Activated CD4-positive, alpha-beta memory T cell treated with anti-CD3 and anti-CD28 coated beads for 36 hours (primary cell): Measurements from ENCODE around the gene SLC25A30. TPM values are rescaled to one million over a fixed set of nuclear protein-coding genes. Genes with fewer than 3 reads are reported as not detected.

ENCODE experiments used
- CTCF ChIA-PET: fragments of 350-600 bp; sonication (Branson Sonifier 250); formaldehyde crosslinking; loops from one replicate; lab custom pipeline; 2021; ENCODE audit warnings: antibody characterized with exemption, inconsistent platforms; lab: Charles Lee
- POLR2A ChIA-PET: fragments of 350-600 bp; sonication (Branson Sonifier 250); formaldehyde crosslinking; loops from one replicate; lab custom pipeline; 2021; ENCODE audit warnings: antibody characterized with exemption; lab: Charles Lee
- DNase-seq: peaks from one replicate; pipeline ENCODE4 v3.0.0-alpha.2; 2020
- H3K27ac Mint-ChIP-seq: one replicate; pipeline ENCODE4 v1.8.0; 2021; ENCODE audit warnings: mixed read lengths
- H3K27me3 Mint-ChIP-seq: one replicate; pipeline ENCODE4 v1.8.0; 2021; ENCODE audit warnings: mixed read lengths
- H3K36me3 Mint-ChIP-seq: one replicate; pipeline ENCODE4 v1.8.0; 2021; ENCODE audit warnings: mixed read lengths
- H3K4me1 Mint-ChIP-seq: one replicate; pipeline ENCODE4 v1.8.0; 2021; ENCODE audit warnings: low read depth, mixed read lengths
- H3K4me3 Mint-ChIP-seq: one replicate; pipeline ENCODE4 v1.8.0; 2021; ENCODE audit warnings: mild to moderate bottlenecking, mixed read lengths
- H3K9me3 Mint-ChIP-seq: one replicate; pipeline ENCODE4 v1.8.0; 2021; ENCODE audit warnings: mixed read lengths
- intact Hi-C: fragments of 100-400 bp; cut with micrococcal nuclease; formaldehyde crosslinking; loops from one replicate; pipeline ENCODE4 v1.15.1; 2023
- total RNA-seq, 2 experiments: library from RNA; stranded (reverse); gene quantifications; one replicate each; pipeline ENCODE4 v1.2.3, GENCODE V29; 2021

The SLC25A30 gene
- total RNA-seq, 2 experiments from 2014 or later, result 14.6 to 15.3 TPM

DNA sequence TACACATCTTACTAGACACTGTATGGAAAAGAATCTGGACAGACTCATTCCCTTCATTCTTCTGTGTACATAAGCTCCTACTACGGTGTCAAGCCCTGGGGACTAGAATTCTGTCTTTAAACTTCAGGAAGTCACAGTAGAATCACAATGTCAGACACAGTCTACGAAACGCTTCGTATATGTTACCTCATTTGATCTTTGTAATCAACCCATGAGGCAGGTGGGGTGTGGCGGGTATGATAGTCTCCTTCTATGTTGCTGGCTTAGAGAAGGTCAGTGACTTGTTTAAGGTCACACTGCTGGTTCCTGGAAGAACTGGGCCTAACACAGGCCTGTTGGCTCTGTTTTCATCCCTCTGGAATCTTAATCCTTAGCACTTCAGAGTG, 45.0 kb downstream of the SLC25A30 start:
- ChIA-PET CTCF (interaction anchor here (0.6 to 5.1 kb wide), 2 partner anchors 20 to 127 kb away, joined by 3 to 71 read pairs; no protein-coding TSS in a partner anchor), POLR2A (no interaction called here)
- Mint-ChIP-seq H3K27me3 (no peaks in the 10 kb centered on the region), H3K36me3 (peaks cover 2% of the 10 kb centered on the region), H3K4me1 (peaks cover 19% of the 10 kb centered on the region), H3K4me3 (no peak overlapping the region), H3K9me3 (no peaks in the 10 kb centered on the region), H3K27ac (no peak overlapping the region)
- no peak for DNase-seq
- intact Hi-C loops, result no loop called here

GRCh38 chr13:45372189-45373161, 45.7 kb downstream of the SLC25A30 start:
- H3K4me3 Mint-ChIP-seq, result no peak overlapping the region
- ChIA-PET CTCF (interaction anchor here (0.6 to 5.1 kb wide), 11 partner anchors 21 to 135 kb away, joined by 3 to 71 read pairs (median 3); no protein-coding TSS in a partner anchor), POLR2A (no interaction called here)
- peaks cover 26% of the 10 kb centered on the region for H3K4me1 Mint-ChIP-seq
- DNase-seq, result no peak
- intact Hi-C loops, result no loop called here
- H3K9me3 Mint-ChIP-seq, result no peaks in the 10 kb centered on the region
- peaks cover 2% of the 10 kb centered on the region for H3K36me3 Mint-ChIP-seq
- H3K27me3 Mint-ChIP-seq, result no peaks in the 10 kb centered on the region
- H3K27ac Mint-ChIP-seq, result no peak overlapping the region

GRCh38 chr13:45370922-45371406, 47.2 kb downstream of the SLC25A30 start:
- Mint-ChIP-seq H3K4me1 (peaks cover 35% of the 10 kb centered on the region), H3K9me3 (no peaks in the 10 kb centered on the region), H3K27me3 (no peaks in the 10 kb centered on the region), H3K4me3 (no peak overlapping the region), H3K27ac (no peak overlapping the region), H3K36me3 (peaks cover 3% of the 10 kb centered on the region)
- peak; percentile 62 for DNase-seq
- intact Hi-C loops, result loop anchor here (1.0 kb wide), 1 partner anchor 119 kb away; no protein-coding TSS in a partner anchor
- ChIA-PET CTCF (interaction anchor here (0.6 to 5.1 kb wide), 33 partner anchors 14 to 323 kb away, joined by 3 to 71 read pairs (median 3); partner anchors contain the start of genes COG3, SLC25A30 and TPT1), POLR2A (interaction anchor here (1.0 kb wide), 1 partner anchor 23 kb away, joined by 3 read pairs; no protein-coding TSS in a partner anchor)

DNA sequence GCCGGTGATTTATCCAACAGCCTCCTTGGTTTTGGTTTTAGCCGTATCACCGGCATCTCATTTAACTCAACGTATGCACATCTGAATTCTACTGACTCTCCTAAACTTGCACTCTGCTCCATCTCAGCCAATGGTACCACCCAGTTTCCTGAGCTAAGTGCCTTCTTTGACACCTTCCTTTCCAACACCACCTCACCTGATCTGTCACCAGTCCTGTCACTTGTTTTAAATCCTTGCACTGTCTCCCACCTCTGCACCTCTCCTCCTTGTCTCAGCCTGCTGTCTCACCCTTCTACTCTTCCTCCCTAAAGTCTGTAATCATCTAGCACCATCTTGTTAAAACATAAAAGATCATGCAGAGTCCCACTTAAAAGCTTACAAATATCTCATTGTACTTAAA, 49.1 kb downstream of the SLC25A30 start:
- ChIA-PET CTCF (interaction anchor here (1.1 to 5.1 kb wide), 7 partner anchors 22 to 122 kb away, joined by 3 to 71 read pairs (median 12); partner anchors contain the start of genes COG3 and SLC25A30), POLR2A (interaction anchor here (0.8 to 2.7 kb wide), 3 partner anchors 19 to 50 kb away, joined by 3 to 31 read pairs (median 4); partner anchors contain the start of genes SLC25A30 and TPT1)
- H3K4me1 Mint-ChIP-seq, result peaks cover 41% of the 10 kb centered on the region
- intact Hi-C loops, result loop anchor here (5.0 to 10.0 kb wide), 2 partner anchors 37 to 146 kb away; no protein-coding TSS in a partner anchor
- peak overlapping the region; percentile 44 for H3K27ac Mint-ChIP-seq
- DNase-seq, result no peak
- H3K27me3 Mint-ChIP-seq, result no peaks in the 10 kb centered on the region
- peaks cover under 1% of the 10 kb centered on the region for H3K9me3 Mint-ChIP-seq
- peaks cover 11% of the 10 kb centered on the region for H3K36me3 Mint-ChIP-seq
- no peak overlapping the region for H3K4me3 Mint-ChIP-seq

DNA sequence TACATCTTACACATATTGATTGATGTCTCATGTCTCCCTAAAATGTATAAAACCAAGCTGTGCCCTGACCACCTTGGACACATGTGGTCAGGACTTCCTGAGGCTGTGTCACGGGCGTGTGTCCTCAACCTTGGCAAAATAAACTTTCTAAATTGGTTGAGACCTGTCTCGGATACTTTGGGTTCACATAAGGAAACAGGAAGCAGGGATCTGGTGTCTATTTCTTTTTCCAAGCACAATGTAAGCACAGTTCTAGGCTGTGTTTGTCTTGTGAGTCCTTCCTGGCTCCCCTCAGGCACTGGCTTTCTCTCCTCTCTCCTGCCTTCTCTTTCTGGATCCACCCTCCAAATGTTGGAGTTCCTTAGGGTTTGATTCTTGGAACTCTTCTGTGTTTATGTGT, 49.6 kb downstream of the SLC25A30 start:
- Mint-ChIP-seq H3K4me3 (no peak overlapping the region), H3K27ac (peak overlapping the region; percentile 85), H3K27me3 (no peaks in the 10 kb centered on the region), H3K36me3 (peaks cover 15% of the 10 kb centered on the region), H3K4me1 (peaks cover 44% of the 10 kb centered on the region), H3K9me3 (peaks cover 6% of the 10 kb centered on the region)
- intact Hi-C loops, result loop anchor here (5.0 to 10.0 kb wide), 2 partner anchors 36 to 146 kb away; no protein-coding TSS in a partner anchor
- POLR2A ChIA-PET, result interaction anchor here (0.8 to 2.7 kb wide), 5 partner anchors 20 to 49 kb away, joined by 3 to 31 read pairs (median 11); partner anchors contain the start of genes SLC25A30 and TPT1
- DNase-seq, result peak; percentile 17
- CTCF ChIA-PET, result interaction anchor here (1.0 to 3.6 kb wide), 5 partner anchors 25 to 59 kb away, joined by 3 to 18 read pairs (median 6); partner anchors contain the start of gene SLC25A30

DNA sequence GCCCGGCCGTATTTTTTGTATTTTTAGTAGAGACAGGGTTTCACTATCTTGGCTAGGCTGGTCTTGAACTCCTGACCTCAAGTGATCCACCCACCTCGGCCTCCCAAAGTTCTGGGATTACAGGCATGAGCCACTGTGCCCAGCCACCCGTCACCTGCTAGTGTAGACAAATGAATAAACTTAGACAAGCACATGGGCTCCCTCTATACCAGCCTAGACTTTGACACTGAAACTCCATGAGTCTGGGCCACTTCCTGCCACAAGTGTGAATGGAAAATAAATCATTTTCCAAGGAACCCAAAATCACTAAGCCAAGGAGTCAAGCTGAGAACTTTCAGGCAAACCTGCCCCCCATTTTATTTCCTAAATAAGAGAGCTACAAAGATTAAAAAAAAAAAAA, 50.2 kb downstream of the SLC25A30 start:
- intact Hi-C loops, result loop anchor here (5.0 to 10.0 kb wide), 2 partner anchors 36 to 147 kb away; no protein-coding TSS in a partner anchor
- ChIA-PET CTCF (interaction anchor here (0.6 to 3.6 kb wide), 9 partner anchors 26 to 759 kb away, joined by 3 to 18 read pairs (median 4); partner anchors contain the start of gene SLC25A30), POLR2A (interaction anchor here (0.6 to 2.7 kb wide), 7 partner anchors 27 to 136 kb away, joined by 3 to 31 read pairs (median 8); partner anchors contain the start of genes COG3, SLC25A30 and TPT1)
- peak overlapping the region; percentile 85 for H3K27ac Mint-ChIP-seq
- DNase-seq, result peak; percentile 60
- H3K9me3 Mint-ChIP-seq, result peaks cover 6% of the 10 kb centered on the region
- H3K36me3 Mint-ChIP-seq, result peaks cover 19% of the 10 kb centered on the region
- peaks cover 47% of the 10 kb centered on the region for H3K4me1 Mint-ChIP-seq
- H3K4me3 Mint-ChIP-seq, result no peak overlapping the region
- no peaks in the 10 kb centered on the region for H3K27me3 Mint-ChIP-seq

GRCh38 chr13:45367358-45367757, 50.8 kb downstream of the SLC25A30 start:
- Mint-ChIP-seq H3K27ac (peak overlapping the region; percentile 85), H3K36me3 (peaks cover 23% of the 10 kb centered on the region)
- DNase-seq, result peak; percentile 96

DNA sequence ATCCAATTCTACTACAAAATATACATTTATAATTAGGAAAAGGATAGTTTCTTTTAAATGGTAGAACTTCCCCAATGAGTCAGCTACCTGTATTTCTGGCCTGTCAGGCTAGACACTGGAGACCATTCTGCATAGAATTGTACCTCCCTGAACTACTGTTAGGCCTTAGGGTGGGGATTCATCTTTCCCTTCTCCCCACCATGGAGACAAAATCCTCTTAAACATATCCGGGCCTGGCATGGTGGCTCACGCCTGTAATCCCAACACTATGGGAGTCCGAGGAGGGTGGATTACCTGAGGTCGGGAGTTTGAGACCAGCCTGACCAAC, 52.7 kb downstream of the SLC25A30 start:
- DNase-seq, result no peak
- ChIA-PET CTCF (interaction anchor here (1.5 kb wide), 1 partner anchor 53 kb away, joined by 3 read pairs; the partner anchor contains the start of gene SLC25A30), POLR2A (no interaction called here)
- Mint-ChIP-seq H3K4me1 (peaks cover 53% of the 10 kb centered on the region), H3K27ac (no peak overlapping the region), H3K4me3 (no peak overlapping the region), H3K27me3 (no peaks in the 10 kb centered on the region), H3K9me3 (peaks cover 6% of the 10 kb centered on the region), H3K36me3 (peaks cover 29% of the 10 kb centered on the region)
- intact Hi-C loops, result loop anchor here (5.0 to 10.0 kb wide), 2 partner anchors 33 to 149 kb away; no protein-coding TSS in a partner anchor

More at GRCh38 chr13:45367358-45367757, 50.8 kb downstream of the SLC25A30 start:
- H3K9me3 Mint-ChIP-seq, result peaks cover 6% of the 10 kb centered on the region
- intact Hi-C loops, result loop anchor here (1.0 to 10.0 kb wide), 7 partner anchors 26 to 161 kb away; partner anchors contain the start of genes COG3, SLC25A30 and TPT1
- no peaks in the 10 kb centered on the region for H3K27me3 Mint-ChIP-seq
- peak overlapping the region; percentile 39 for H3K4me3 Mint-ChIP-seq
- CTCF ChIA-PET, result interaction anchor here (1.2 to 2.4 kb wide), 5 partner anchors 27 to 320 kb away, joined by 3 to 9 read pairs (median 6); no protein-coding TSS in a partner anchor
- POLR2A ChIA-PET, result interaction anchor here (0.6 to 2.7 kb wide), 9 partner anchors 11 to 318 kb away, joined by 3 to 31 read pairs (median 4); partner anchors contain the start of genes COG3, SLC25A30 and TPT1
- peaks cover 52% of the 10 kb centered on the region for H3K4me1 Mint-ChIP-seq

GRCh38 chr13:45364876-45365557, 53.2 kb downstream of the SLC25A30 start:
- Mint-ChIP-seq H3K27me3 (no peaks in the 10 kb centered on the region), H3K4me3 (no peak overlapping the region), H3K27ac (no peak overlapping the region), H3K36me3 (peaks cover 34% of the 10 kb centered on the region), H3K9me3 (peaks cover 6% of the 10 kb centered on the region), H3K4me1 (peaks cover 53% of the 10 kb centered on the region)
- DNase-seq, result no peak
- intact Hi-C loops, result loop anchor here (5.0 to 10.0 kb wide), 2 partner anchors 33 to 150 kb away; no protein-coding TSS in a partner anchor
- ChIA-PET CTCF (interaction anchor here (1.5 kb wide), 1 partner anchor 53 kb away, joined by 3 read pairs; the partner anchor contains the start of gene SLC25A30), POLR2A (no interaction called here)

DNA sequence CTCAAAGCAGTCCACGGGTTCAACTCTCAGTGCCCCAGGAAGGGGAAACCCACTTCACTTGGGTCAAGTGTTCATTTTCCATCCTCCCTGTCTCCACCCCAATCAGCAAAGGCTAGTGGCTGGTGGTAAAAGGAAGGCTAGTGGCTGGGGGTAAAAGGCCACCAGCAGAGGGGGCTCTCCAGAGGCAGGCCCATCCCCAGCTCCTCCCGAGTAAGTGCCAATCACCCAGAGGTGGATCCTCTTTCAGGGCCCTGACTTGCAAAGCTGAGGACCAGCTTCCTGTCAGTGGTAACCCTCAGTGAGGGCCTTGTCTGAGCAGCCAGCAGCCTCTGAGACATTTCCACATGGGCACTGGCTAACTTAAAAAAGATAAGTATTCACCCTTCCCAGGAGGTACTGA, 55.2 kb downstream of the SLC25A30 start:
- no peak for DNase-seq
- H3K4me1 Mint-ChIP-seq, result peaks cover 39% of the 10 kb centered on the region

More for the DNA sequence above, 55.2 kb downstream of the SLC25A30 start:
- Mint-ChIP-seq H3K27me3 (no peaks in the 10 kb centered on the region), H3K9me3 (peaks cover 6% of the 10 kb centered on the region), H3K36me3 (peaks cover 39% of the 10 kb centered on the region), H3K4me3 (no peak overlapping the region), H3K27ac (peak overlapping the region; percentile 1)
- POLR2A ChIA-PET, result no interaction called here
- CTCF ChIA-PET, result interaction anchor here (1.1 to 1.8 kb wide), 2 partner anchors 31 to 147 kb away, joined by 3 to 5 read pairs; no protein-coding TSS in a partner anchor
- intact Hi-C loops, result loop anchor here (10.0 kb wide), 1 partner anchor 152 kb away; no protein-coding TSS in a partner anchor
